HL-60 (cell line): ENCODE measurements around the gene ANO9.

Source experiments
- CTCF ChIP-seq: IDR thresholded peaks from one replicate; pipeline ENCODE4 v1.5.1; 2011; ENCODE audit warnings: low read length, control low read depth, inconsistent platforms; ENCODE audit not compliant: insufficient read depth
- GABPA ChIP-seq: IDR thresholded peaks from 2 replicates; pipeline ENCODE4 v1.6.1; 2012; ENCODE audit warnings: low read depth
- POLR2AphosphoS5 ChIP-seq: IDR thresholded peaks from 2 replicates; pipeline ENCODE4 v1.6.1; 2012; ENCODE audit warnings: low read depth
- REST ChIP-seq: IDR thresholded peaks from 2 replicates; pipeline ENCODE4 v1.6.1; 2012; ENCODE audit warnings: low read depth; ENCODE audit not compliant: insufficient replicate concordance

- TF ChIP-seq CTCF (no peak), REST (no peak), GABPA (no peak), POLR2AphosphoS5 (no peak)
Measured at GRCh38 chr11:424232-424631, 17.6 kb downstream of the ANO9 start.
